Adrenal gland (tissue), 12 donors: ENCODE results near the gene CX3CR1. TPM values are rescaled to one million over a fixed set of nuclear protein-coding genes. Genes with fewer than 3 reads are reported as not detected.

ENCODE experiments used
- DNase-seq, 7 donors: peaks; one replicate each; pipeline ENCODE4 v3.0.0-alpha.2; 2019 to 2020
- H3K27ac ChIP-seq, 5 donors: fragments of 200-600 bp; sonication (generic) in 4 of 5; 1 replicate in 3 of 5; 2 replicates in 2 of 5; pipeline versions ENCODE4 v1.5.1 to v1.8.0; 2016 to 2020; ENCODE audit warnings: mild to moderate bottlenecking in 1 of 5
- H3K27me3 ChIP-seq: fragments of 200-600 bp; 2 replicates; pipeline ENCODE4 v1.8.0; 2021
- H3K36me3 ChIP-seq, 2 donors: fragments of 200-600 bp; replicated peaks in 1 of 2; 1 replicate in 1 of 2; 2 replicates in 1 of 2; pipeline versions ENCODE4 v1.5.1 to v1.8.0; 2018 to 2022
- H3K4me1 ChIP-seq, 2 donors: fragments of 200-600 bp; replicated peaks in 1 of 2; 1 replicate in 1 of 2; 2 replicates in 1 of 2; pipeline versions ENCODE4 v1.5.1 to v1.8.0; 2018 to 2021
- H3K4me3 ChIP-seq, 4 donors: fragments of 200-600 bp; sonication (generic) in 3 of 4; one replicate each; pipeline ENCODE4 v1.5.1; 2016 to 2018
- H3K9me3 ChIP-seq, 3 donors: fragments of 200-600 bp; sonication (generic) in 1 of 3; replicated peaks in 1 of 3; 1 replicate in 2 of 3; 2 replicates in 1 of 3; pipeline versions ENCODE4 v1.5.1 to v1.8.0; 2016 to 2021
- CTCF ChIP-seq, 6 experiments: fragments of 450-650 bp in 4 of 6; fragments of 200-600 bp in 2 of 6; sonication (generic) in 1 of 6; IDR thresholded peaks; 1 replicate in 5 of 6; 2 replicates in 1 of 6; pipeline versions ENCODE4 v1.5.1 to v1.8.0; 2016 to 2021; ENCODE audit warnings: antibody characterized with exemption in 6 of 6, mild to moderate bottlenecking in 2 of 6, moderate library complexity in 1 of 6
- POLR2A ChIP-seq, 2 donors: fragments of 450-650 bp; IDR thresholded peaks; one replicate each; pipeline ENCODE4 v1.6.1; 2017; ENCODE audit warnings: antibody characterized with exemption in 2 of 2, mild to moderate bottlenecking in 2 of 2, moderate library complexity in 1 of 2
- WGBS, 4 donors: extraction: QIAGEN DNeasy Blood & Tissue Kit in 2 of 4; methylation state at CpG; one replicate each; pipeline versions ENCODE4 v1.1.5 to v1.1.7; 2013 to 2017; 5-methylcytosine and 5-hydroxymethylcytosine counted together
- intact Hi-C, 2 donors: fragments of 100-400 bp; cut with DNase I; formaldehyde crosslinking; loops; one replicate each; pipeline versions ENCODE4 v1.14.1 to v1.15.0; 2022 to 2023
- polyA plus RNA-seq, 3 donors: library from polyadenylated mRNA; stranded (reverse); fragments of 200-250 nt in 2 of 3; fragments of 350-450 nt in 1 of 3; fragmentation: Illumina TruSeq in 1 of 3; extraction: RNeasy Lipid Tissue Mini Kit (QIAGEN cat#74804) in 1 of 3; gene quantifications; one replicate each; pipeline ENCODE4 v1.2.3, GENCODE V29; 2013 to 2014
- total RNA-seq, 9 donors: library from RNA; depleted of rRNA in 4 of 9; stranded (reverse); fragments of >200 nt in 4 of 9; fragments of 120-200 nt in 1 of 9; fragmentation: NEBNext Ultra II Directional in 1 of 9; extraction: Animal tissue kit (Norgen Biotek cat#: 25700) in 1 of 9; gene quantifications; one replicate each; pipeline versions ENCODE4 v1.1.0 to v1.2.4, GENCODE V29; 2013 to 2023
- donor health status: healthy with polysubstance abuse.
- donor health status: Bipolar disorder and iron deficiency.
- donor health status: DM: yes; HTN: yes; CAD: no.
- donor health status: DM: no; HTN: no; CAD: no.
- donor health status: DM: no; HTN: no; CAD: no.
- donor health status: DM: yes; HTN: yes; CAD: no.

CX3CR1 gene
- total and polyA plus RNA-seq, 12 donors: 0.16 to 3.1 (median 1.4) TPM; not detected in 1

GRCh38 chr3:39313289-39313688, 33.5 kb upstream of the CX3CR1 start:
- no peak for DNase-seq
- Histone ChIP-seq H3K9me3 (no peaks in the 10 kb centered on the region), H3K27ac (no peak overlapping the region), H3K36me3 (no peaks in the 10 kb centered on the region), H3K4me3 (no peak overlapping the region), H3K4me1 (no peaks in the 10 kb centered on the region), H3K27me3 (no peaks in the 10 kb centered on the region)
- intact Hi-C loops: no loop called here
- no peak for TF ChIP-seq POLR2A (IDR thresholded peaks at IDR 0.05)
- TF ChIP-seq CTCF (IDR thresholded peaks at IDR 0.05): no peak

- no peaks in the 10 kb centered on the region for H3K4me1 ChIP-seq
- TF ChIP-seq CTCF (IDR thresholded peaks at IDR 0.05): no peak
- no peak for TF ChIP-seq POLR2A (IDR thresholded peaks at IDR 0.05)
- H3K9me3 ChIP-seq: peaks cover 0 to 7% (median 5%) of the 10 kb centered on the region in 3 donors
- no peak overlapping the region for H3K4me3 ChIP-seq
- intact Hi-C loops: no loop called here
- H3K36me3 ChIP-seq: no peaks in the 10 kb centered on the region
- no peaks in the 10 kb centered on the region for H3K27me3 ChIP-seq
- no peak for DNase-seq
- 84 to 94% (median 89%) methylated on average over 2 of the region's 2 CpGs for WGBS, 4 donors
- no peak overlapping the region for H3K27ac ChIP-seq
Measured at GRCh38 chr3:39302178-39302577, 22.3 kb upstream of the CX3CR1 start.

- no peaks in the 10 kb centered on the region for H3K4me1 ChIP-seq
- no peaks in the 10 kb centered on the region for H3K36me3 ChIP-seq
- DNase-seq: no peak
- TF ChIP-seq CTCF (IDR thresholded peaks at IDR 0.05): no peak
- no peak for TF ChIP-seq POLR2A (IDR thresholded peaks at IDR 0.05)
- no peaks in the 10 kb centered on the region for H3K27me3 ChIP-seq
- no peak overlapping the region for H3K27ac ChIP-seq
- H3K9me3 ChIP-seq: peaks cover 0 to 7% (median 5%) of the 10 kb centered on the region in 3 donors
- no peak overlapping the region for H3K4me3 ChIP-seq
- intact Hi-C loops: loop anchor here in 1 of 2 donors (10.0 kb wide), 1 partner anchor 174 kb away; no protein-coding TSS in a partner anchor
Measured at GRCh38 chr3:39299279-39299678, 19.4 kb upstream of the CX3CR1 start.

GRCh38 chr3:39296197-39297077, 16.6 kb upstream of the CX3CR1 start:
- no peaks in the 10 kb centered on the region for H3K27me3 ChIP-seq
- TF ChIP-seq CTCF (IDR thresholded peaks at IDR 0.05): no peak
- TF ChIP-seq POLR2A (IDR thresholded peaks at IDR 0.05): no peak
- no peaks in the 10 kb centered on the region for H3K36me3 ChIP-seq
- WGBS, 4 donors: 85 to 93% (median 86%) methylated on average over 4 of the region's 4 CpGs
- intact Hi-C loops: loop anchor here in 1 of 2 donors (10.0 kb wide), 1 partner anchor 172 kb away; no protein-coding TSS in a partner anchor
- no peak overlapping the region for H3K27ac ChIP-seq
- DNase-seq: no peak
- peaks cover 0 to 7% (median 5%) of the 10 kb centered on the region in 3 donors for H3K9me3 ChIP-seq
- H3K4me1 ChIP-seq: no peaks in the 10 kb centered on the region
- H3K4me3 ChIP-seq: no peak overlapping the region
